K562 (cell line): Measurements from ENCODE around the gene SLC22A23. TPM values are rescaled to one million over a fixed set of nuclear protein-coding genes. Genes with fewer than 3 reads are reported as not detected.

Source experiments
- ATAC-seq: fragments of 200-7000 bp; cut with Tn5 transposase; 3 replicates; pipeline ENCODE4 v1.9.1; 2020; ENCODE audit warnings: moderate library complexity
- BruUV-seq: library from RNA; stranded (reverse); fragments of 400-500 nt; replicated peaks from 2 replicates; lab custom pipeline; 2021; lab: Mats Ljungman, UMichigan
- CTCF ChIA-PET: fragments of 300-600 bp; formaldehyde crosslinking; extraction: SDS; loops from one replicate; lab custom pipeline; 2021; ENCODE audit warnings: low intra/inter-chr PET ratio; lab: Yijun Ruan, JAX
- POLR2A ChIA-PET: fragments of 300-600, 350-650 bp; sonication (Branson Sonifier 250); formaldehyde crosslinking; extraction: SDS; loops from one replicate; lab custom pipeline; 2021; ENCODE audit warnings: antibody characterized with exemption, inconsistent platforms; lab: Yijun Ruan, JAX
- DNase-seq, 4 experiments: peaks; one replicate each; pipeline versions ENCODE4 v3.0.0 to v3.0.0-alpha.2; 2011 to 2018; ENCODE audit warnings: low spot score in 3 of 4, mixed read lengths in 3 of 4; ENCODE audit errors: extremely low read depth in 1 of 4
- FAIRE-seq: peaks from 2 replicates; lab custom pipeline; 2011; peaks lifted over from hg19 to GRCh38; lab: Jason Lieb, UNC
- H2AFZ ChIP-seq: 2 replicates; pipeline ENCODE4 v1.6.0; 2011; ENCODE audit warnings: low read depth, low read length, control low read depth, inconsistent platforms
- H3K27ac ChIP-seq: fragments of 200-600 bp; 3 replicates; pipeline ENCODE4 v1.8.0; 2011; ENCODE audit warnings: low read depth, mild to moderate bottlenecking, control low read depth, inconsistent platforms, low read length, moderate library complexity, mixed read lengths; ENCODE audit errors: extremely low read depth
- H3K27me3 ChIP-seq, 2 experiments: fragments of 300-600 bp in 1 of 2; 2 replicates in 1 of 2; 3 replicates in 1 of 2; pipeline versions ENCODE4 v1.6.0 to v1.8.0; 2011; ENCODE audit warnings: inconsistent platforms in 2 of 2, low read length in 2 of 2, mild to moderate bottlenecking in 1 of 2, mixed read lengths in 1 of 2, moderate library complexity in 1 of 2; ENCODE audit not compliant: control insufficient read depth in 2 of 2, insufficient read depth in 2 of 2
- H3K36me3 ChIP-seq: fragments of 300-600 bp; 3 replicates; pipeline ENCODE4 v1.8.0; 2011; ENCODE audit warnings: mild to moderate bottlenecking, low read length, inconsistent platforms; ENCODE audit not compliant: control insufficient read depth, insufficient read depth
- H3K4me1 ChIP-seq, 2 experiments: fragments of 200-600 bp in 1 of 2; replicated peaks in 1 of 2; 2 replicates in 1 of 2; 3 replicates in 1 of 2; pipeline versions ENCODE4 v1.5.1 to v1.8.0; 2011; ENCODE audit warnings: inconsistent platforms in 2 of 2, low read length in 2 of 2, mild to moderate bottlenecking in 1 of 2, mixed read lengths in 1 of 2, moderate library complexity in 1 of 2; ENCODE audit not compliant: control insufficient read depth in 2 of 2, insufficient read depth in 2 of 2
- H3K4me2 ChIP-seq: 2 replicates; pipeline ENCODE4 v1.6.1; 2011; ENCODE audit warnings: low read length, control low read depth, inconsistent platforms, mixed read lengths; ENCODE audit not compliant: insufficient read depth
- H3K4me3 ChIP-seq: fragments of 200-600 bp; sonication (generic), shearing (Covaris generic); 2 replicates; pipeline ENCODE4 v1.5.1; 2016; ENCODE audit warnings: control low read depth, inconsistent platforms
- H3K79me2 ChIP-seq: fragments of 200-600 bp; 3 replicates; pipeline ENCODE4 v1.8.0; 2011; ENCODE audit warnings: low read length, inconsistent platforms; ENCODE audit not compliant: control insufficient read depth, insufficient read depth
- H3K9ac ChIP-seq, 2 experiments: 2 replicates each; pipeline versions ENCODE4 v1.6.0 to v1.6.1; 2011; ENCODE audit warnings: low read depth in 2 of 2, low read length in 2 of 2, control low read depth in 1 of 2, inconsistent platforms in 1 of 2, mild to moderate bottlenecking in 1 of 2, mixed read lengths in 1 of 2; ENCODE audit not compliant: insufficient read depth in 1 of 2
- H3K9me1 ChIP-seq: one replicate; pipeline ENCODE4 v1.6.0; 2011; ENCODE audit warnings: inconsistent platforms, mild to moderate bottlenecking, low read length, moderate library complexity; ENCODE audit not compliant: control insufficient read depth, insufficient read depth
- H3K9me3 ChIP-seq: replicated peaks from 2 replicates; pipeline ENCODE4 v1.5.1; 2011; ENCODE audit warnings: low read depth, low read length, inconsistent platforms; ENCODE audit not compliant: control insufficient read depth, insufficient read depth
- H4K20me1 ChIP-seq: replicated peaks from 2 replicates; pipeline ENCODE4 v1.6.1; 2011; ENCODE audit warnings: low read length, inconsistent platforms, mixed read lengths; ENCODE audit not compliant: control insufficient read depth, insufficient read depth
- E2F4 ChIP-seq: sonication (generic); formaldehyde crosslinking; IDR thresholded peaks from 2 replicates; pipeline ENCODE4 v1.8.0; 2022; ENCODE audit warnings: mild to moderate bottlenecking, low read depth, missing genetic modification reagents
- MTA1 ChIP-seq: fragments of 450-650 bp; IDR thresholded peaks from 2 replicates; pipeline ENCODE4 v1.6.1; 2017; ENCODE audit warnings: borderline replicate concordance
- RBM14 ChIP-seq: fragments of 200-400 bp; formaldehyde crosslinking; IDR thresholded peaks from 2 replicates; pipeline ENCODE4 v1.6.1; 2018; ENCODE audit warnings: low read depth, mild to moderate bottlenecking, low read length, moderate library complexity, borderline replicate concordance; ENCODE audit not compliant: insufficient read depth
- TFE3 ChIP-seq: fragments of 450-650 bp; formaldehyde crosslinking; IDR thresholded peaks from 2 replicates; pipeline ENCODE4 v1.4.0; 2020; ENCODE audit warnings: mild to moderate bottlenecking, mixed read lengths
- ZHX1 ChIP-seq: fragments of 150-350 bp; conservative IDR thresholded peaks from 2 replicates; pipeline ENCODE4 v1.6.1; 2014; ENCODE audit warnings: low read length
- ZNF146 ChIP-seq: IDR thresholded peaks from one replicate; pipeline ENCODE4 v1.6.1; 2018; ENCODE audit warnings: missing compliant biosample characterization; ENCODE audit not compliant: unreplicated experiment
- ZNF75A ChIP-seq: fragments of 450-650 bp; formaldehyde crosslinking; IDR thresholded peaks from 2 replicates; pipeline ENCODE4 v1.4.0; 2020; ENCODE audit warnings: mild to moderate bottlenecking
- WGBS: fragments of 100-300 bp; shearing (Covaris generic); methylation state at CpG from one replicate; pipeline ENCODE4 v1.1.6; 2016; ENCODE audit warnings: low coverage, mixed read lengths; ENCODE audit not compliant: insufficient coverage; ENCODE audit errors: missing lambda C conversion rate; 5-methylcytosine and 5-hydroxymethylcytosine counted together
- in situ Hi-C: fragments of 300-500 bp; cut with MboI; formaldehyde crosslinking; loops from 4 replicates; pipeline ENCODE4 v1.15.0; 2018; ENCODE audit warnings: inconsistent platforms, mixed read lengths
- intact Hi-C: fragments of 100-400 bp; cut with micrococcal nuclease; formaldehyde crosslinking; loops from 2 replicates; pipeline ENCODE4 v1.14.2; 2022
- polyA plus RNA-seq, 8 experiments: library from polyadenylated mRNA; depleted of rRNA in 4 of 8; stranded (reverse) in 5 of 8; unstranded in 3 of 8; fragments of >200 nt; fragmentation: Nextera tagmentation in 2 of 8; fragmentation: Illumina TruSeq in 1 of 8; extraction: Ambion mirVana in 2 of 8; extraction: Trizol in 1 of 8; gene quantifications; 2 replicates each; pipeline versions ENCODE4 v1.2.1 to v1.2.3, GENCODE V29; 2011 to 2014; ENCODE audit warnings: inconsistent platforms in 1 of 8, missing spikeins in 1 of 8
- total RNA-seq, 7 experiments: library from RNA; depleted of rRNA in 6 of 7; stranded (reverse); fragments of >200 nt in 6 of 7; fragmentation: Illumina TruSeq in 2 of 7; extraction: Trizol in 2 of 7; gene quantifications; 2 replicates each; pipeline versions ENCODE4 v1.2.1 to v1.2.3, GENCODE V29; 2011 to 2021; ENCODE audit warnings: low replicate concordance in 1 of 7

Gene SLC22A23
- total and polyA plus RNA-seq, 9 of the 15 experiments (the other 6 are each of a cell fraction or from before 2014, with no cell fraction given) = 0.30 to 8.7 (median 2.5) TPM

- no peak overlapping the region for H3K4me2 ChIP-seq
- H3K9ac ChIP-seq = no peak overlapping the region
- no peak for TF ChIP-seq ZNF146 (CRISPR knock-in tag)
- no peak for TF ChIP-seq TFE3
- TF ChIP-seq MTA1 = no peak
- WGBS = 0% methylated on average over 2 of the region's 2 CpGs
- ChIA-PET CTCF (no interaction called here), POLR2A (interaction anchor here (1.1 kb wide), 2 partner anchors 11 to 17 kb away, joined by 3 to 6 read pairs; no protein-coding TSS in a partner anchor)
- no peaks in the 10 kb centered on the region for H3K79me2 ChIP-seq
- no TSS peak for BruUV-seq
- no peak for FAIRE-seq
- H4K20me1 ChIP-seq = no peaks in the 10 kb centered on the region
- peaks cover 68% of the 10 kb centered on the region in 2 experiments for H3K27me3 ChIP-seq
- no peaks in the 10 kb centered on the region for H3K9me1 ChIP-seq
- no peak for DNase-seq
- no peak overlapping the region for H2AFZ ChIP-seq
- no peaks in the 10 kb centered on the region for H3K36me3 ChIP-seq
- H3K4me1 ChIP-seq = no peaks in the 10 kb centered on the region
- ATAC-seq = no peak
- no peak overlapping the region for H3K4me3 ChIP-seq
- in situ Hi-C loops = no loop called here
- no peak overlapping the region for H3K27ac ChIP-seq
- intact Hi-C loops = no loop called here
- H3K9me3 ChIP-seq = peaks cover 6% of the 10 kb centered on the region; the same call in 1 of the 2 replicates
Observed at GRCh38 chr6:3483675-3484074, 26.8 kb upstream of the SLC22A23 start.

GRCh38 chr6:3482869-3483268, 26.0 kb upstream of the SLC22A23 start:
- in situ Hi-C loops = no loop called here
- ATAC-seq = no peak
- TF ChIP-seq E2F4 (CRISPR knock-in tag) (no peak), RBM14 (no peak), ZHX1 (no peak), ZNF75A (CRISPR knock-in tag) (no peak)

More at GRCh38 chr6:3482869-3483268, 26.0 kb upstream of the SLC22A23 start:
- intact Hi-C loops = no loop called here
- no peak for DNase-seq
- Histone ChIP-seq H3K79me2 (no peaks in the 10 kb centered on the region), H3K36me3 (no peaks in the 10 kb centered on the region), H3K4me2 (no peak overlapping the region), H3K4me1 (no peaks in the 10 kb centered on the region), H3K27me3 (peaks cover 65 to 70% of the 10 kb centered on the region in 2 experiments), H3K9me1 (no peaks in the 10 kb centered on the region), H2AFZ (no peak overlapping the region), H3K9ac (no peak overlapping the region), H4K20me1 (no peaks in the 10 kb centered on the region), H3K27ac (no peak overlapping the region), H3K9me3 (peaks cover 6% of the 10 kb centered on the region; the same call in 1 of the 2 replicates), H3K4me3 (no peak overlapping the region)
- 0% methylated on average over 4 of the region's 4 CpGs for WGBS
- no peak for FAIRE-seq
- ChIA-PET POLR2A (no interaction called here), CTCF (no interaction called here)
- no TSS peak for BruUV-seq
